GM23248 (cell line): ENCODE results near the gene ADGRL2.

Experiments
- EZH2 ChIP-seq: fragments of 200-600 bp; sonication (generic); IDR thresholded peaks from 2 replicates; pipeline ENCODE4 v1.6.1; 2018; ENCODE audit warnings: antibody characterized with exemption, mild to moderate bottlenecking; ENCODE audit not compliant: insufficient read depth, poor library complexity, severe bottlenecking
- EZH2phosphoT487 ChIP-seq: fragments of 200-600 bp; sonication (generic); IDR thresholded peaks from 2 replicates; pipeline ENCODE4 v1.6.1; 2018; ENCODE audit warnings: antibody characterized with exemption, moderate library complexity, mild to moderate bottlenecking, low read depth; ENCODE audit not compliant: insufficient read depth

DNA sequence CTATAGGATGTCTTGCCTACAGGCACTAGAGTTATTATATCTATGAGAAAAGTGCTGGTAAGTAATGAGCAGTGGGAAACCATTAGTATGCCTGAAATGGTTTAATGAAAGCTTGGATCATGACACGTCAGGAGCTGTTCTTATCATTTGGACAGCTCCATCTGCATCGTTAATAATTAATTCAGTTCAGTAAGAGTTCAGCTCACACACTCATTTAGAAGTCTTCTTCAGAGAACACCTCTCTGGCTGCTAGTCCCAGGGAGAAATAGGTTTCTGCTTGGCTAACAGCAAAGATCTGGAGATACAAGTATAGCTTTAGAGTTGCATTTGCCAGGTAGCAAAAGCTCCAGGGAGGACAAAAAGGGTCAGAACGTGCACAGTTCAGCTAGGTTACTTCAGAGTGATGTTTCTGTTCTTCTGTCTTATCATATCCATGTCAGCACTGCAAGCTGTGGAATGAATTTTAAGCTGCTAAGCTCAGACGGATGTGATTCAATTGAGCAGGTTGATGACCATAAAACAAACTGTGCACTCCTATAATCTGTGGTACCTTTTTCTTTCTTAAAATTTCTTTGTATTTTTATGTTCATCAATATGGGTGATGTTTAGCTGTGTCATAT lies 173.6 kb downstream of the ADGRL2 start:
- TF ChIP-seq EZH2: no peak
- TF ChIP-seq EZH2phosphoT487: no peak
